ENCODE results near the gene ATXN7L1. TPM values are rescaled to one million over a fixed set of nuclear protein-coding genes. Genes with fewer than 3 reads are reported as not detected.

The ATXN7L1 gene
- total and polyA plus RNA-seq, 5 donors from 2014 or later = 25.8 to 78.9 (median 26.8) TPM

DNA sequence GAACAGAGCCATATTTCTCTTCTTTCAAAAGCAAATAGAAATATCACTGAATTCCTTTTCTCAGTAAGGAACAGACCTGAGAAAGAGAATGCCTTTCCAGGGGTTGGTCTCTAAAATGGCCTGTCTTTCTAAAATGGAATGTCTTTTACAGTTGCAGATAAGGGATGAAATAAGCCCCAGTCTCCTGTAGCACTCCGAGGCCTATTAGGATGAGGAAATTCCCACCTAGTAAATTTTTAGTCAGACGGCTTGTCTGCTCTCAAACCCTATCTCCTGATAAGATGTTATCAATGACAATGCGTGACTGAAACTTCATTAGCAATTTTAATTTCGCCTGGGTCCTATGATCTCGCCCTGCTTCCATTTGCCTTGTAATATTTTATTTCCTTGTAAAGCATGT lies 292.2 kb downstream of the ATXN7L1 start:
- H3K4me1 Mint-ChIP-seq = peaks cover 0 to 21% (median 8%) of the 10 kb centered on the region in 4 donors

DNA sequence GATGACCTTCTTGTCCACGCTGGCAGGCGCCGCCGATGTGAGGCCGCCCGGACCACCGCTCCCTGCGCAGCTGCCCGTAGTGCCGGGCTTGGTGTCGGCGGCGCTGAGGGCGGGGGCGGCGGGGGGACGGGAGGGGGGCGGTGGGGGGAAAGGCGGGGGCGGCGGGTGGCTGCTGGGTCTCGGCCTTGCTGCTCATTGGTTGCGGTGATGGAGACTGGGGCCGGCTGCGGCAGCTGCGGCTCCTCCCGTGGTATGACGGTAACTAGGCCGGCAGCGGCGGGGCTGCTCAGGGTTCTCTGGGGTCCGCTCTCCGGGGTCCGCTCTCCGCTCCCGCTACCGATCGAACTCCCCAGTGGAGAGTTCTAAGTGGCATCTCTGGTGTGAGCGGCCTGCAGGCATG lies 293.3 kb downstream of the ATXN7L1 start:
- H3K27ac Mint-ChIP-seq = no peak overlapping the region

More for the DNA sequence above, 292.2 kb downstream of the ATXN7L1 start:
- Histone ChIP-seq H3K4me3 (ENCODE audit: low read depth, low read length) (no peak overlapping the region), H3K9me3 (ENCODE audit: control insufficient read depth in 2 of 2, low read length in 2 of 2) (no peaks in the 10 kb centered on the region), H3K27ac (ENCODE audit: insufficient read depth, low read length, poor library complexity, severe bottlenecking) (no peak overlapping the region), H3K36me3 (ENCODE audit: control insufficient read depth, insufficient read depth, low read length) (no peaks in the 10 kb centered on the region), H3K27me3 (ENCODE audit: control insufficient read depth, insufficient read depth, low read length) (no peaks in the 10 kb centered on the region), H3K4me1 (ENCODE audit: control insufficient read depth, insufficient read depth, low read length, poor library complexity, severe bottlenecking) (peaks cover 6% of the 10 kb centered on the region)
- ATAC-seq (ENCODE audit: low read depth in 2 of 2) (no peak), DNase-seq (no peak)
- no peak overlapping the region for H3K4me3 Mint-ChIP-seq
- peaks cover 19% of the 10 kb centered on the region for H3K27me3 Mint-ChIP-seq
- peaks cover 0 to 8% (median 2%) of the 10 kb centered on the region in 7 donors for H3K9me3 Mint-ChIP-seq
- no peaks in the 10 kb centered on the region for H3K36me3 Mint-ChIP-seq
- no peak overlapping the region for H3K27ac Mint-ChIP-seq

DNA sequence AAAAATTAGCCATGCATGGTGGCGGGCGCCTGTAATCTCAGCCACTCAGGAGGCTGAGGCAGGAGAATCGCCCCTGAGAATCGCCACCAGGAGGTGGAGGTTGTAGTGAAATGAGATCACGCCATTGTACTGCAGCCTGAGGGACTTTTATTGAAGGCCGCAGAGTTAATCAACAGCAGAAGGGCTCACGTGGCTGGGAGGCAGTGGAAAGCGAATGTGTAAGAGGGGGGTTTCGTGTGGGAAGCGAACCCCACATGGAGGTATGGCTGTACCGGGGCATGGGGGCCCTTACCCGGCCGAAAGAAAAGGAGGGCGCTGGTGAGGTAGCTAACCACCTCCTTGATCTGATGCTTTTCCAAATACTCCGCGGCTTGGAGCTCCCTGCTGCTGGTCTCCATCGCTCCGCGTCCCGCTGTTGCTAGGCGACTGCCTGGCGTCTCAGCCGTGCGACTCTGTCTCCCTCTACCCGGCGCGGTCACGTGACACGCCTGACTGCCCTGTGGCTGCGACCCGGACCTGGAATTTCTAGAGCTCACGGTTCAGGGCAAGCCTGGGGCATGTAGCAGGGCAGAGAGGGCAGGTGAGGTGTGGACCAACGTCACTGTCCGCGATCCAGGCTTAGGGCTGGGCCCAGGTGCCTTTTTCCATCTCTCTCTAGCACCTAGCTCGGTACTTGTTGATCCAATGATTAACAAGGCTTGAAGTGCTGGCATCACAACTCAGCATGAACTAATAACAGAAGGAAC lies 295.2 kb downstream of the ATXN7L1 start, which contains the start of gene EFCAB10:
Gene EFCAB10 (minus strand): TSS at position 428 of the 746 bp plus-strand sequence. CDS start 30 bp downstream, at position 398.
- Histone ChIP-seq H3K4me3 (ENCODE audit: low read depth, low read length) (peak within 1 kb of the TSS; percentile 15), H3K36me3 (ENCODE audit: control insufficient read depth, insufficient read depth, low read length) (no peaks in the 10 kb centered on the region), H3K27me3 (ENCODE audit: control insufficient read depth, insufficient read depth, low read length) (no peaks in the 10 kb centered on the region), H3K9me3 (ENCODE audit: control insufficient read depth in 2 of 2, low read length in 2 of 2) (no peaks in the 10 kb centered on the region), H3K4me1 (ENCODE audit: control insufficient read depth, insufficient read depth, low read length, poor library complexity, severe bottlenecking) (peaks cover 6% of the 10 kb centered on the region), H3K27ac (ENCODE audit: insufficient read depth, low read length, poor library complexity, severe bottlenecking) (no peak within 1 kb of the TSS)
- no peak within 1 kb of the TSS for H3K27ac Mint-ChIP-seq
- H3K27me3 Mint-ChIP-seq = peaks cover 19% of the 10 kb centered on the region
- peak within 1 kb of the TSS in 3 of 4 donors; percentile 63 to 79 (median 71) for H3K4me3 Mint-ChIP-seq
- ATAC-seq (ENCODE audit: low read depth in 2 of 2) (peak in 1 of 2 donors; percentile 67), DNase-seq (peak; percentile 13 to 57 (median 30))
- H3K4me1 Mint-ChIP-seq = peaks cover 0 to 15% (median 6%) of the 10 kb centered on the region in 4 donors
- H3K36me3 Mint-ChIP-seq = peaks cover 4% of the 10 kb centered on the region
- peaks cover 0 to 8% (median 2%) of the 10 kb centered on the region in 7 donors for H3K9me3 Mint-ChIP-seq

More for the DNA sequence above, 293.3 kb downstream of the ATXN7L1 start:
- no peak for DNase-seq
- Histone ChIP-seq H3K4me1 (ENCODE audit: control insufficient read depth, insufficient read depth, low read length, poor library complexity, severe bottlenecking) (peaks cover 6% of the 10 kb centered on the region), H3K36me3 (ENCODE audit: control insufficient read depth, insufficient read depth, low read length) (no peaks in the 10 kb centered on the region), H3K27me3 (ENCODE audit: control insufficient read depth, insufficient read depth, low read length) (no peaks in the 10 kb centered on the region), H3K4me3 (ENCODE audit: low read depth, low read length) (no peak overlapping the region), H3K9me3 (ENCODE audit: control insufficient read depth in 2 of 2, low read length in 2 of 2) (no peaks in the 10 kb centered on the region), H3K27ac (ENCODE audit: insufficient read depth, low read length, poor library complexity, severe bottlenecking) (no peak overlapping the region)
- H3K4me3 Mint-ChIP-seq = no peak overlapping the region
- no peaks in the 10 kb centered on the region for H3K36me3 Mint-ChIP-seq
- peaks cover 19% of the 10 kb centered on the region for H3K27me3 Mint-ChIP-seq
- peaks cover 0 to 8% (median 2%) of the 10 kb centered on the region in 7 donors for H3K9me3 Mint-ChIP-seq
- no peak for ATAC-seq (ENCODE audit: low read depth in 2 of 2)
- peaks cover 0 to 14% (median 7%) of the 10 kb centered on the region in 4 donors for H3K4me1 Mint-ChIP-seq

DNA sequence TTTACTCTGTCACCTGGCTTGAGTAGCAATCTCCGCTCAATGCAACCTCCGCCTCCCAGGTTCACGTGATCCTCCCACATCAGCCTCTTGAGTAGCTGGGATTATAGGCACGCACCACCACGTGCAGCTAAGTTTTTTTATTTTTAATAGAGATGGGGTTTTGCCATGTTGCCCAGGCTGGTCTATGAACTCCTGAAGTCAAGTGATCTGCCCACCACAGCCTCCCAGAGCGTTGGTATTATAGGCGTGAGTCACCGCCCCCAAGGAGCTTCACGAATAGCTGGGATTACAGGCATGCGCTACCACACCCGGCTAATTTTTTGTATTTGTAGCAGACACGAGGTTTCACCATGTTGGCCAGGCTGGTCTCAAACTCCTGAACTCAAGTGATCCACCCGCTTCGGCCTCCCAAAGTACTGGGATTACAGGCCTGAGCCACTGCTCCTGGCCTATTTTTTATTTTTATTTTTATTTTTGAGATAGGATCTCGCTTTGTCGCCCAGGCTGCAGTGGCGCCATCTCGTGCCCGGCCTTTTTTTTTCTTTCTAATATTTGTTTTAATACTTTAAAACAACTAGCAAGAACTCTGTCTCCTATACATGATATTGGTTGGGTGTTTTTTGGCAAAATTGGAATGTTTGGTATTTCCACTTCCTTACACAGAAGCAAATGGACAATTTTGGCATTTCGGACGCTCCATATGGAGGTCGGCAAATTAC lies 296.2 kb downstream of the ATXN7L1 start:
- DNase-seq (no peak), ATAC-seq (ENCODE audit: low read depth in 2 of 2) (no peak)
- Histone ChIP-seq H3K27me3 (ENCODE audit: control insufficient read depth, insufficient read depth, low read length) (no peaks in the 10 kb centered on the region), H3K9me3 (ENCODE audit: control insufficient read depth in 2 of 2, low read length in 2 of 2) (no peaks in the 10 kb centered on the region), H3K4me1 (ENCODE audit: control insufficient read depth, insufficient read depth, low read length, poor library complexity, severe bottlenecking) (peaks cover 6% of the 10 kb centered on the region), H3K4me3 (ENCODE audit: low read depth, low read length) (no peak overlapping the region), H3K36me3 (ENCODE audit: control insufficient read depth, insufficient read depth, low read length) (no peaks in the 10 kb centered on the region), H3K27ac (ENCODE audit: insufficient read depth, low read length, poor library complexity, severe bottlenecking) (no peak overlapping the region)
- Mint-ChIP-seq H3K4me3 (peak overlapping the region in 1 of 4 donors; percentile 58), H3K36me3 (peaks cover 4% of the 10 kb centered on the region), H3K27ac (no peak overlapping the region), H3K9me3 (peaks cover 0 to 8% (median 2%) of the 10 kb centered on the region in 7 donors), H3K27me3 (peaks cover 19% of the 10 kb centered on the region), H3K4me1 (peaks cover 0 to 15% (median 6%) of the 10 kb centered on the region in 4 donors)

DNA sequence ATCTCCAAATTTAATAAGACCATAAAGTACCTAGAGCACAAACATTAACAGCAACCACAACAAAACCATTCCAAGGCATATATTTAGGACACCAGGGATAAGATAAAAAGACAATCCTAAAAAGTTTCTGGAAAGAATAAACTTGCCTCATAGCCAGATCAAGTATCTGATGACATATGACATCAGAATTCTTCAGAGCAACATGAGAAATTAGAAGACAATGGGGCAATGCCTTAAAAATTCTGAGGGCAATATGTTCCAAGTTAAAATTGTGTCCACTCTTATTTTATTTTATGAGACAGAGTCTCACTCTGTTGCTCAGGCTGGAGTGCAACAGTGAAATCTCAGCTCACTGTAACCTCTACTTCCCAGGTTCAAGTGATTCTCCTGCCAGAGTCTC lies 297.9 kb downstream of the ATXN7L1 start:
- Histone ChIP-seq H3K27me3 (ENCODE audit: control insufficient read depth, insufficient read depth, low read length) (no peaks in the 10 kb centered on the region), H3K36me3 (ENCODE audit: control insufficient read depth, insufficient read depth, low read length) (no peaks in the 10 kb centered on the region), H3K4me1 (ENCODE audit: control insufficient read depth, insufficient read depth, low read length, poor library complexity, severe bottlenecking) (peaks cover 6% of the 10 kb centered on the region), H3K4me3 (ENCODE audit: low read depth, low read length) (no peak overlapping the region), H3K9me3 (ENCODE audit: control insufficient read depth in 2 of 2, low read length in 2 of 2) (no peaks in the 10 kb centered on the region), H3K27ac (ENCODE audit: insufficient read depth, low read length, poor library complexity, severe bottlenecking) (no peak overlapping the region)
- Mint-ChIP-seq H3K9me3 (peaks cover 0 to 2% (median 0%) of the 10 kb centered on the region in 7 donors), H3K4me3 (no peak overlapping the region), H3K36me3 (peaks cover 4% of the 10 kb centered on the region), H3K27me3 (peaks cover 19% of the 10 kb centered on the region), H3K4me1 (peaks cover 0 to 15% (median 6%) of the 10 kb centered on the region in 4 donors), H3K27ac (no peak overlapping the region)
- ATAC-seq (ENCODE audit: low read depth in 2 of 2) = no peak
- no peak for DNase-seq

DNA sequence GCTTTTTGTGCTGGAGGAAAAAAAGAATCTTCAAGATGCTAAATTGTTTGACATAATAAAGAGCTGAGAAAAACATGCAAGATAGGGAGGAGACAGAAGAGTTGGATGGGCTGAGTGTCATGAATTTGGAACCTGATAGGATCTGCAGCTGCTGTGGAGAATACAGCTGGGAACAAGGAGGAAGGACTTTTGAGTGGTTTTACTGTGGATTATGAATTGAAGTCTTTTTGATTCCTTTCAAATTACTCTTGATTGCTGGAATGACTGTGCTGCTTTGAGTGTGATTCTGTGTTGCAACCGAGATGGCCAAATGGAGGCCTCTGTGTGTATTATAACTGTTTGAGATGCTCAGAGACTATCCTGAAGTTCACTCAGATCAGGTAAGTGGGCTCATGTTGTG lies 299.1 kb downstream of the ATXN7L1 start:
- Mint-ChIP-seq H3K9me3 (peaks cover 0 to 2% (median 0%) of the 10 kb centered on the region in 7 donors), H3K27ac (no peak overlapping the region), H3K4me3 (no peak overlapping the region), H3K4me1 (peaks cover 0 to 15% (median 4%) of the 10 kb centered on the region in 4 donors), H3K27me3 (peaks cover 14% of the 10 kb centered on the region), H3K36me3 (peaks cover 4% of the 10 kb centered on the region)
- Histone ChIP-seq H3K4me3 (ENCODE audit: low read depth, low read length) (no peak overlapping the region), H3K27ac (ENCODE audit: insufficient read depth, low read length, poor library complexity, severe bottlenecking) (no peak overlapping the region), H3K4me1 (ENCODE audit: control insufficient read depth, insufficient read depth, low read length, poor library complexity, severe bottlenecking) (peaks cover 6% of the 10 kb centered on the region), H3K27me3 (ENCODE audit: control insufficient read depth, insufficient read depth, low read length) (no peaks in the 10 kb centered on the region), H3K9me3 (ENCODE audit: control insufficient read depth in 2 of 2, low read length in 2 of 2) (no peaks in the 10 kb centered on the region), H3K36me3 (ENCODE audit: control insufficient read depth, insufficient read depth, low read length) (no peaks in the 10 kb centered on the region)
- DNase-seq (no peak), ATAC-seq (ENCODE audit: low read depth in 2 of 2) (no peak)

DNA sequence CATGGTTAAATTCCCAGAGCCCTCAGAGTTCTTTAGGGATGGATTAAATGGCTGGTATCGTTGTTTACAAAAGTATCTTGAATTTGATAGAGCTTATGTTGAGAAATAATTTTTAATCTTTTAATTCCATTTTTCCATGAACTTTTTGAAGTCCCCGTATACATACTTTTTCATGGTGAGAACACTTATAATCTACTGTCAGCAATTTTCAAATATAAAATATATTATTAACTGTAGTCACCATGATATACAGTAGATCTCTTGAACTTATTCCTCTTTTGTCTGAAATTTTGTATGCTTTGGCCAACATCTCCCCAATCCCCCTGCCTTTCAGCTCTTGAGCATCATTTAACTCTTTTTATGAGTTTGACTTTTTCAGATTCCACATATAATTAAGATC lies 304.5 kb downstream of the ATXN7L1 start:
- H3K36me3 Mint-ChIP-seq = peaks cover 6% of the 10 kb centered on the region
- no peaks in the 10 kb centered on the region for H3K9me3 Mint-ChIP-seq
- H3K4me3 Mint-ChIP-seq = no peak overlapping the region
- Histone ChIP-seq H3K4me1 (ENCODE audit: control insufficient read depth, insufficient read depth, low read length, poor library complexity, severe bottlenecking) (no peaks in the 10 kb centered on the region), H3K36me3 (ENCODE audit: control insufficient read depth, insufficient read depth, low read length) (peaks cover 16% of the 10 kb centered on the region), H3K9me3 (ENCODE audit: control insufficient read depth in 2 of 2, low read length in 2 of 2) (no peaks in the 10 kb centered on the region), H3K4me3 (ENCODE audit: low read depth, low read length) (no peak overlapping the region), H3K27ac (ENCODE audit: insufficient read depth, low read length, poor library complexity, severe bottlenecking) (no peak overlapping the region), H3K27me3 (ENCODE audit: control insufficient read depth, insufficient read depth, low read length) (no peaks in the 10 kb centered on the region)
- peaks cover 0 to 8% (median 0%) of the 10 kb centered on the region in 4 donors for H3K4me1 Mint-ChIP-seq
- DNase-seq (no peak), ATAC-seq (ENCODE audit: low read depth in 2 of 2) (no peak)
- H3K27ac Mint-ChIP-seq = no peak overlapping the region
- no peaks in the 10 kb centered on the region for H3K27me3 Mint-ChIP-seq

Data from CD4-positive, CD25-positive, alpha-beta regulatory T cell (primary cell).